ENCODE measurements around the gene FADD. TPM values are rescaled to one million over a fixed set of nuclear protein-coding genes. Genes with fewer than 3 reads are reported as not detected.

Gene FADD
- total and polyA plus RNA-seq, 2 donors (not counting 3 experiments of a cell fraction or from before 2014, with no cell fraction given), result 35.4 to 45.1 TPM

DNA sequence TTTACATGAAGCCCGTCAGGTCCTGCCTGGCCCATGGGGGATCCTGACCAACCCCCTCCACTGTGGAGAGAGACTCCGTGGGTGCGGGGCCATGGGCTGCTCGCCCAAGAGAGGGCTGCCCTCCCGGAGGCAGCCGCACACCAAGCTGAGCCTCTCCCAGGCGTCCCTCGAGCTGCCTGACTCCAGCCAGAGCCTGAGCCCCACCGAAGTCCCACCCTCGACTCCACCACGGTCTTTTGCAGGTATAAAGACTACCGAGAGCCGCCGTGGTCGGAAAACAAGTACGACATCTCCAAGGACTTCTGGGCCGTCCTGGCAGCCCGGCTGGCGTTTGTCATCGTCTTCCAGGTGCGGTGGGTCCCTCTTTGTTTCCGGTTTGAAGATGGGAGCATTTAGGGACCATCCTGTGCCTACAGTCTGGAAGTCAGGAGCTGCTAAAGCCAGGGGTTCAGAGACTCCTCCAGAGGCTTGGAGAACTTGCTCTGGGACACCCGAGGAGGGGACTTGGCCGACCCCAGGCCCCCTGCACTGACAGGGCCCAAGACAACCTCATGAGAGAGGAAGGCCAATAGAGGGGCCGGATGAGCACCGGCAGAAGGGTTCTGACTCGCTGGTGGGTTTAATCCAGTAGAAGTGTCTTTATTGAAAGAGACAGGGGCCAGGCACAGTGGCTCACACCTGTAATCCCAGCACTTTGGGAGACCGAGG is 17.6 kb upstream of the FADD start:
- FAIRE-seq, result no peak
- POLR2A ChIA-PET, result no interaction called here

GRCh38 chr11:70186420-70186819 is 16.7 kb upstream of the FADD start:
- Histone ChIP-seq H3K27me3 (ENCODE audit: control insufficient read depth in 2 of 2, insufficient read depth in 2 of 2, low read length in 2 of 2) (no peaks in the 10 kb centered on the region), H3K4me3 (replicated peaks in 1 of 3; ENCODE audit: insufficient read depth in 1 of 3, low read depth in 1 of 3, low read length in 3 of 3) (no peak overlapping the region), H3K36me3 (ENCODE audit: control insufficient read depth in 2 of 2, extremely low read depth in 1 of 2, insufficient read depth in 2 of 2, low read length in 2 of 2) (no peaks in the 10 kb centered on the region), H3K4me1 (ENCODE audit: control insufficient read depth, extremely low read depth, insufficient read depth, low read length) (no peaks in the 10 kb centered on the region), H3K27ac (ENCODE audit: insufficient read depth, low read depth, low read length) (no peak overlapping the region), H3K9me1 (replicated peaks; ENCODE audit: control insufficient read depth, extremely low read depth, insufficient read depth, low read length) (no peaks in the 10 kb centered on the region), H2AFZ (ENCODE audit: low read depth, low read length) (no peak overlapping the region), H3K4me2 (ENCODE audit: insufficient read depth, low read length) (no peak overlapping the region), H3K9me3 (replicated peaks; ENCODE audit: control insufficient read depth, insufficient read depth, low read length) (no peaks in the 10 kb centered on the region), H4K20me1 (replicated peaks; ENCODE audit: control insufficient read depth, extremely low read depth, insufficient read depth, low read length) (no peaks in the 10 kb centered on the region), H3K79me2 (ENCODE audit: control insufficient read depth, insufficient read depth, low read length) (no peaks in the 10 kb centered on the region), H3K9ac (replicated peaks; ENCODE audit: extremely low read depth, insufficient read depth, low read length) (no peak overlapping the region)
- dilution Hi-C loops (cut with MboI; ENCODE audit: extremely low pct_ligation_motif_present, low sequenced_read_pairs) (loop anchor here (25.0 kb wide), 1 partner anchor 274 kb away; no protein-coding TSS in a partner anchor), intact Hi-C loops (cut with micrococcal nuclease) (no loop called here)
- TF ChIP-seq EZH2 (IDR thresholded peaks at IDR 0.05; ENCODE audit: borderline replicate concordance, low read depth, low read length, severe bottlenecking) (no peak), GATA2 (IDR thresholded peaks at IDR 0.05; ENCODE audit: insufficient read depth, insufficient read length, low read depth, low read length) (no peak), MYC (IDR thresholded peaks at IDR 0.05; ENCODE audit: low read depth, low read length) (no peak), POLR2AphosphoS5 (IDR thresholded peaks at IDR 0.05; ENCODE audit: insufficient read depth, low read depth, low read length) (no peak), POLR2A (IDR thresholded peaks at IDR 0.05; ENCODE audit: low read depth, low read length) (no peak), MAX (IDR thresholded peaks at IDR 0.05; ENCODE audit: insufficient read depth, insufficient read length) (no peak), JUN (IDR thresholded peaks at IDR 0.05; ENCODE audit: borderline replicate concordance, insufficient read depth, insufficient read length, low read depth) (no peak), FOS (IDR thresholded peaks at IDR 0.05; ENCODE audit: borderline replicate concordance, insufficient read depth, low read length) (no peak), CTCF (IDR thresholded peaks at IDR 0.05; ENCODE audit: extremely low read depth in 1 of 2, insufficient read depth in 1 of 2, low read depth in 1 of 2, low read length in 2 of 2) (no peak)
- CTCF ChIA-PET, result interaction anchor here (1.5 to 2.7 kb wide), 2 partner anchors 10 to 271 kb away, joined by 5 to 12 read pairs; no protein-coding TSS in a partner anchor
- POLR2A ChIA-PET, result no interaction called here
- BruUV-seq (replicated peaks), result no TSS peak
- FAIRE-seq (no peak), DNase-seq (ENCODE audit: low read depth, low spot score) (no peak)

More for the DNA sequence above, 17.6 kb upstream of the FADD start:
- dilution Hi-C loops (cut with MboI; ENCODE audit: extremely low pct_ligation_motif_present, low sequenced_read_pairs), result loop anchor here (25.0 kb wide), 1 partner anchor 273 kb away; no protein-coding TSS in a partner anchor
- CTCF ChIA-PET, result interaction anchor here (1.0 kb wide), 1 partner anchor 48 kb away, joined by 3 read pairs; no protein-coding TSS in a partner anchor
- Histone ChIP-seq H3K9me3 (replicated peaks; ENCODE audit: control insufficient read depth, insufficient read depth, low read length) (no peaks in the 10 kb centered on the region), H3K27ac (ENCODE audit: insufficient read depth, low read depth, low read length) (no peak overlapping the region), H3K4me2 (ENCODE audit: insufficient read depth, low read length) (no peak overlapping the region), H3K36me3 (ENCODE audit: control insufficient read depth in 2 of 2, extremely low read depth in 1 of 2, insufficient read depth in 2 of 2, low read length in 2 of 2) (no peaks in the 10 kb centered on the region), H3K4me3 (replicated peaks in 1 of 3; ENCODE audit: insufficient read depth in 1 of 3, low read depth in 1 of 3, low read length in 3 of 3) (no peak overlapping the region), H4K20me1 (replicated peaks; ENCODE audit: control insufficient read depth, extremely low read depth, insufficient read depth, low read length) (no peaks in the 10 kb centered on the region), H3K4me1 (ENCODE audit: control insufficient read depth, extremely low read depth, insufficient read depth, low read length) (no peaks in the 10 kb centered on the region), H2AFZ (ENCODE audit: low read depth, low read length) (no peak overlapping the region), H3K27me3 (ENCODE audit: control insufficient read depth in 2 of 2, insufficient read depth in 2 of 2, low read length in 2 of 2) (no peaks in the 10 kb centered on the region), H3K9ac (replicated peaks; ENCODE audit: extremely low read depth, insufficient read depth, low read length) (no peak overlapping the region), H3K79me2 (ENCODE audit: control insufficient read depth, insufficient read depth, low read length) (no peaks in the 10 kb centered on the region), H3K9me1 (replicated peaks; ENCODE audit: control insufficient read depth, extremely low read depth, insufficient read depth, low read length) (no peaks in the 10 kb centered on the region)
- BruUV-seq (replicated peaks), result no TSS peak
- intact Hi-C loops (cut with micrococcal nuclease), result no loop called here
- TF ChIP-seq JUN (IDR thresholded peaks at IDR 0.05; ENCODE audit: borderline replicate concordance, insufficient read depth, insufficient read length, low read depth) (no peak), POLR2AphosphoS5 (IDR thresholded peaks at IDR 0.05; ENCODE audit: insufficient read depth, low read depth, low read length) (no peak), POLR2A (IDR thresholded peaks at IDR 0.05; ENCODE audit: low read depth, low read length) (no peak), FOS (IDR thresholded peaks at IDR 0.05; ENCODE audit: borderline replicate concordance, insufficient read depth, low read length) (no peak)
- DNase-seq (ENCODE audit: low read depth, low spot score), result no peak

Measured in endothelial cell of umbilical vein (primary cell).